Raji (cell line): ENCODE data around the gene CD1D.

Source experiments
- POLR2A ChIP-seq: IDR thresholded peaks from 2 replicates; pipeline ENCODE4 v1.6.1; 2011; ENCODE audit warnings: low read depth, low read length, control low read depth; ENCODE audit not compliant: insufficient read depth

CD1D gene

GRCh38 chr1:158180741-158181576, at the start of gene CD1D:
Gene CD1D (plus strand): TSS chr1:158180895. CDS start chr1:158181102, 207 bp downstream.
- TF ChIP-seq POLR2A, result no peak

GRCh38 chr1:158131217-158131616, 49.5 kb upstream of the CD1D start:
- no peak for TF ChIP-seq POLR2A

- no peak for TF ChIP-seq POLR2A
Observed at GRCh38 chr1:158140764-158141192, 39.9 kb upstream of the CD1D start.

GRCh38 chr1:158145173-158145719, 35.4 kb upstream of the CD1D start:
- TF ChIP-seq POLR2A, result no peak

GRCh38 chr1:158146165-158146564, 34.5 kb upstream of the CD1D start:
- no peak for TF ChIP-seq POLR2A

- TF ChIP-seq POLR2A, result no peak
Observed at GRCh38 chr1:158146739-158147138, 34.0 kb upstream of the CD1D start.

- TF ChIP-seq POLR2A, result no peak
Observed at GRCh38 chr1:158147401-158147800, 33.3 kb upstream of the CD1D start.

- no peak for TF ChIP-seq POLR2A
Observed at GRCh38 chr1:158147869-158148268, 32.8 kb upstream of the CD1D start.

GRCh38 chr1:158148468-158148867, 32.2 kb upstream of the CD1D start:
- TF ChIP-seq POLR2A, result no peak

- no peak for TF ChIP-seq POLR2A
Observed at GRCh38 chr1:158149175-158149574, 31.5 kb upstream of the CD1D start.

- no peak for TF ChIP-seq POLR2A
Observed at GRCh38 chr1:158149577-158150269, 31.0 kb upstream of the CD1D start.

GRCh38 chr1:158150523-158150922, 30.2 kb upstream of the CD1D start:
- TF ChIP-seq POLR2A, result no peak

GRCh38 chr1:158153179-158153578, 27.5 kb upstream of the CD1D start:
- no peak for TF ChIP-seq POLR2A

- no peak for TF ChIP-seq POLR2A
Observed at GRCh38 chr1:158153746-158154444, 26.8 kb upstream of the CD1D start.

GRCh38 chr1:158154501-158154900, 26.2 kb upstream of the CD1D start:
- no peak for TF ChIP-seq POLR2A
